Measurements from ENCODE around the gene TLR1. TPM values are rescaled to one million over a fixed set of nuclear protein-coding genes. Genes with fewer than 3 reads are reported as not detected.

Gene TLR1
- total RNA-seq, 1 donor from 2014 or later = 4.3 TPM

GRCh38 chr4:38752372-38752940, 52.1 kb downstream of the TLR1 start:
- intact Hi-C loops (cut with DNase I) = loop anchor here (10.0 kb wide), 1 partner anchor 382 kb away; no protein-coding TSS in a partner anchor
- ATAC-seq = no peak
- no peak for DNase-seq (ENCODE audit: missing footprints)

- intact Hi-C loops (cut with DNase I) = loop anchor here (10.0 kb wide), 1 partner anchor 383 kb away; no protein-coding TSS in a partner anchor
- no peak for ATAC-seq
Measured at GRCh38 chr4:38751341-38752010, 53.1 kb downstream of the TLR1 start.

DNA sequence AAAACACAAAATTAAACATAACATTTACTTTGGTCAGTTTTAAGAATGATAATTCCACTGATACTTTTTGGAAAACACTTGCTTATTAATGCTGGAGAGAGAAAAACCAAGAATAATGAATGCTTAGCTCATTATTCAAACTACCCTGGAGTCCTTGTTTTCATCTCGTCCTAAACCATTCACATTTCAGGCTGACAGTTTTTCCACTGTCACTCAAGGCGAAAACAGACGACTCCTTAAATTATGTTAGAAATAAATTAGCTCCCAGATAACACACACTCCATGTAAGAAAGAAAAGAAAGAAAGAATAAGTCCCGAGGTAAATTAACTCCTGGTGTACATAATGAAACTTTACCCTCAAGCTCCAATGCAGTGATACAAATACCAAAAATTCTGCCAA, 55.3 kb downstream of the TLR1 start:
- intact Hi-C loops (cut with DNase I) = no loop called here
- DNase-seq (ENCODE audit: missing footprints) = no peak
- ATAC-seq = no peak

More at GRCh38 chr4:38751341-38752010, 53.1 kb downstream of the TLR1 start:
- no peak for DNase-seq (ENCODE audit: missing footprints)

DNA sequence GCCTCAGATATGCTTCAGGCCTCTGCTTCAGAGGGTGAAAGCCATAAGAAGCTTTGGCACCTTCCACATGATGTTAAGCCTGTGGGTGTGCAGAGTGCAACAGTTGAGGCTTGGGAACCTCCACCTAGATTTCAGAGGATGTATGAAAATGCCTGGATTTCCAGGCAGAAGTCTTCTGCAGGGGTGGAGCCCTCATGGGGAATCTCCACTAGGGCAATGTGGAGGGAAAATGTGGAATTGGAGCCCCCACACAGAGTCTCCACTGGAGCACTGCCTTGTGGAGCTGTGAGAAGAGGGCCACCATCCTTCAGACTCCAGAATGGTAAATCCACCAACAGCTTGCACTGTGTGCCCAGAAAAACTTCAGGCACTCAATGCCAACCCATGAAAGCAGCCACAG, 57.0 kb downstream of the TLR1 start:
- intact Hi-C loops (cut with DNase I) = no loop called here
- ATAC-seq (no peak), DNase-seq (ENCODE audit: missing footprints) (no peak)

Other genes starting within 250 kb of the TLR1 start
- gene KLF3, start 140.6 kb downstream of the TLR1 start, total RNA-seq = 18.9 TPM
- not detected for gene TLR10, start 21.8 kb downstream of the TLR1 start, total RNA-seq
- gene TLR6, start 52.0 kb upstream of the TLR1 start, total RNA-seq = 1.5 TPM
- gene FAM114A1, start 63.0 kb upstream of the TLR1 start, total RNA-seq = 25.3 TPM
- gene TMEM156, start 227.6 kb upstream of the TLR1 start, total RNA-seq = not detected

Data from Right ventricle myocardium inferior (tissue), 1 donor.